WTC11 (cell line): ENCODE data around the gene FGF23. TPM values are rescaled to one million over a fixed set of nuclear protein-coding genes. Genes with fewer than 3 reads are reported as not detected.

Experiments used
- ATAC-seq: fragments of 200-7000 bp; cut with Tn5 transposase; 2 replicates; pipeline ENCODE4 v1.10.0; 2021; ENCODE audit warnings: mild to moderate bottlenecking, moderate library complexity
- CTCF ChIA-PET: fragments of 300-600 bp; sonication (Branson Sonifier 250); formaldehyde crosslinking; loops from one replicate; lab custom pipeline; 2021; ENCODE audit warnings: antibody characterized with exemption; lab: Charles Lee
- POLR2A ChIA-PET: fragments of 350-600 bp; sonication (Branson Sonifier 250); formaldehyde crosslinking; loops from one replicate; lab custom pipeline; 2021; ENCODE audit warnings: antibody characterized with exemption; lab: Charles Lee
- DNase-seq: peaks from one replicate; pipeline ENCODE4 v3.0.0; 2021; ENCODE audit warnings: low spot score
- H3K27ac Mint-ChIP-seq: 2 replicates; pipeline ENCODE4 v1.8.0; 2021; ENCODE audit warnings: mixed read lengths
- H3K27me3 Mint-ChIP-seq: 2 replicates; pipeline ENCODE4 v1.8.0; 2021; ENCODE audit warnings: low read depth, mild to moderate bottlenecking, moderate library complexity, mixed read lengths
- H3K36me3 Mint-ChIP-seq: 2 replicates; pipeline ENCODE4 v1.8.0; 2021; ENCODE audit warnings: mixed read lengths
- H3K4me1 Mint-ChIP-seq: 2 replicates; pipeline ENCODE4 v1.8.0; 2022; ENCODE audit warnings: mixed read lengths
- H3K4me3 Mint-ChIP-seq: 2 replicates; pipeline ENCODE4 v1.8.0; 2021; ENCODE audit warnings: mild to moderate bottlenecking, moderate library complexity, mixed read lengths
- H3K9me3 Mint-ChIP-seq: 2 replicates; pipeline ENCODE4 v1.8.0; 2021; ENCODE audit warnings: mixed read lengths
- AR ChIP-seq: fragments of 250-450 bp; sonication (Bioruptor Pico); IDR thresholded peaks from 2 replicates; pipeline ENCODE4 v1.9.0; 2021; ENCODE audit warnings: mild to moderate bottlenecking
- CBFB ChIP-seq: sonication (generic); formaldehyde crosslinking; IDR thresholded peaks from 2 replicates; pipeline ENCODE4 v1.8.1; 2022; ENCODE audit warnings: mild to moderate bottlenecking, low read depth, missing genetic modification reagents
- CREM ChIP-seq: sonication (generic); formaldehyde crosslinking; IDR thresholded peaks from 2 replicates; pipeline ENCODE4 v1.8.1; 2022; ENCODE audit warnings: mild to moderate bottlenecking, missing genetic modification reagents, moderate library complexity
- EMX1 ChIP-seq: fragments of 250-450 bp; sonication (Bioruptor Pico); IDR thresholded peaks from 2 replicates; pipeline ENCODE4 v1.8.0; 2021; ENCODE audit warnings: mild to moderate bottlenecking
- FOXJ3 ChIP-seq: sonication (generic); formaldehyde crosslinking; IDR thresholded peaks from 2 replicates; pipeline ENCODE4 v1.9.0; 2021; ENCODE audit warnings: missing genetic modification reagents, mild to moderate bottlenecking, borderline replicate concordance
- FOXK1 ChIP-seq: sonication (generic); formaldehyde crosslinking; IDR thresholded peaks from 2 replicates; pipeline ENCODE4 v1.8.0; 2022; ENCODE audit warnings: mild to moderate bottlenecking, moderate library complexity, missing genetic modification reagents
- FOXP1 ChIP-seq: sonication (generic); formaldehyde crosslinking; IDR thresholded peaks from 2 replicates; pipeline ENCODE4 v1.8.0; 2022; ENCODE audit warnings: missing genetic modification reagents, mild to moderate bottlenecking, moderate library complexity, borderline replicate concordance
- GRHL2 ChIP-seq: fragments of 250-450 bp; sonication (Bioruptor Pico); IDR thresholded peaks from 2 replicates; pipeline ENCODE4 v1.8.0; 2022; ENCODE audit warnings: mild to moderate bottlenecking, moderate library complexity; ENCODE audit not compliant: insufficient replicate concordance, severe bottlenecking
- JAZF1 ChIP-seq: fragments of 250-450 bp; sonication (Bioruptor Pico); IDR thresholded peaks from 2 replicates; pipeline ENCODE4 v1.9.0; 2021; ENCODE audit warnings: moderate library complexity, mild to moderate bottlenecking, inconsistent platforms
- JUN ChIP-seq: sonication (generic); formaldehyde crosslinking; IDR thresholded peaks from 2 replicates; pipeline ENCODE4 v1.8.0; 2023; ENCODE audit warnings: mild to moderate bottlenecking, missing genetic modification reagents
- KAT7 ChIP-seq: sonication (generic); formaldehyde crosslinking; IDR thresholded peaks from 2 replicates; pipeline ENCODE4 v1.8.1; 2023; ENCODE audit warnings: missing genetic modification reagents, mild to moderate bottlenecking, borderline replicate concordance
- OVOL2 ChIP-seq: fragments of 250-450 bp; sonication (Bioruptor Pico); IDR thresholded peaks from 2 replicates; pipeline ENCODE4 v1.9.0; 2021; ENCODE audit warnings: mild to moderate bottlenecking, borderline replicate concordance
- PRRX2 ChIP-seq: fragments of 250-450 bp; sonication (Bioruptor Pico); IDR thresholded peaks from 2 replicates; pipeline ENCODE4 v1.8.0; 2021; ENCODE audit warnings: mild to moderate bottlenecking
- SP1 ChIP-seq: sonication (generic); formaldehyde crosslinking; conservative IDR thresholded peaks from 2 replicates; pipeline ENCODE4 v1.8.1; 2022; ENCODE audit warnings: missing genetic modification reagents
- ZBTB21 ChIP-seq: sonication (generic); formaldehyde crosslinking; IDR thresholded peaks from 2 replicates; pipeline ENCODE4 v1.8.1; 2023; ENCODE audit warnings: mild to moderate bottlenecking, missing genetic modification reagents, borderline replicate concordance
- ZMAT4 ChIP-seq: fragments of 250-450 bp; sonication (Bioruptor Pico); IDR thresholded peaks from 2 replicates; pipeline ENCODE4 v1.9.0; 2021; ENCODE audit warnings: mild to moderate bottlenecking
- ZNF138 ChIP-seq: sonication (generic); formaldehyde crosslinking; conservative IDR thresholded peaks from 2 replicates; pipeline ENCODE4 v1.8.1; 2022; ENCODE audit warnings: mild to moderate bottlenecking, moderate library complexity, missing genetic modification reagents
- ZNF232 ChIP-seq: sonication (generic); formaldehyde crosslinking; IDR thresholded peaks from 2 replicates; pipeline ENCODE4 v1.8.0; 2022; ENCODE audit warnings: mild to moderate bottlenecking, missing genetic modification reagents
- ZNF512 ChIP-seq: sonication (generic); formaldehyde crosslinking; IDR thresholded peaks from 2 replicates; pipeline ENCODE4 v1.8.1; 2022; ENCODE audit warnings: missing genetic modification reagents, borderline replicate concordance
- ZSCAN18 ChIP-seq: fragments of 250-450 bp; sonication (Bioruptor Pico); IDR thresholded peaks from 2 replicates; pipeline ENCODE4 v2.1.2; 2022; ENCODE audit warnings: mild to moderate bottlenecking, moderate library complexity
- total RNA-seq: library from RNA; stranded (reverse); gene quantifications from 3 replicates; pipeline ENCODE4 v1.2.3, GENCODE V29; 2021
- TF ChIP-seq, protein P1 (sequence below): fragments of 250-450 bp; sonication (Bioruptor Pico); conservative IDR thresholded peaks from 2 replicates; pipeline ENCODE4 v1.9.0; 2021; ENCODE audit warnings: mild to moderate bottlenecking
- TF ChIP-seq, protein P2 (sequence below): sonication (generic); formaldehyde crosslinking; IDR thresholded peaks from 2 replicates; pipeline ENCODE4 v1.8.1; 2022; ENCODE audit warnings: mild to moderate bottlenecking, moderate library complexity, missing genetic modification reagents

The FGF23 gene
- total RNA-seq, 1 experiment from 2014 or later: 0.24 TPM

DNA sequence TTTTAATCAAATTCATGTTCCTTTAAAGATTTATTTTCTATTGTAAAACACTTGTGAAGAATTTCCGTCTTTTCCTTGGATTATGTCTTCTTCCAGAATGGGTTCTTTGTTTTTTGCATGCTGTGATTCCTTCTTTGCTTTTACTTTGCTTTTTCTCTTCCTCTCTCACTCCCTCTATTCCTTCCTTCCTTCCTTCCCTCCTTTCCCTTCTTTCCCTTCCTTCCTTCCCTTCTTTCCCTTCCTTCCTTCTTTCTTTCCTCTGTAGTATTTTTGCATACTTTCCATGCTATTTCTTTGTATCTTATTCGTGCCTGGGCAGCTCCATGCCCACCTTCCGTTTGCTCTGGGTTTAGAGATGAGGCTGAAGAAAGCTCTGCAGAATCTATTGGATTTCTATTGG lies 21.6 kb upstream of the FGF23 start:
- Mint-ChIP-seq H3K36me3 (0 out of 2 replicates have a peak, but pooled peaks cover 6% of the 10 kb centered on the region), H3K9me3 (peaks cover 14% of the 10 kb centered on the region), H3K27ac (no peak overlapping the region), H3K27me3 (peaks cover 4% of the 10 kb centered on the region), H3K4me1 (0 out of 2 replicates have a peak, but pooled peaks cover 2% of the 10 kb centered on the region), H3K4me3 (no peak overlapping the region)
- ChIA-PET POLR2A (no interaction called here), CTCF (interaction anchor here (1.4 kb wide), 1 partner anchor 18 kb away, joined by 4 read pairs; no protein-coding TSS in a partner anchor)
- no peak for ATAC-seq
- DNase-seq: no peak
- TF ChIP-seq JAZF1 (CRISPR knock-in tag): no peak

- CTCF ChIA-PET: no interaction called here
- Mint-ChIP-seq H3K36me3 (no peaks in the 10 kb centered on the region), H3K4me1 (no peaks in the 10 kb centered on the region), H3K27me3 (peaks cover 10% of the 10 kb centered on the region), H3K4me3 (no peak overlapping the region), H3K27ac (no peak overlapping the region), H3K9me3 (0 out of 2 replicates have a peak, but pooled peaks cover 4% of the 10 kb centered on the region)
- ATAC-seq (no peak), DNase-seq (no peak)
- POLR2A ChIA-PET: no interaction called here
- no peak for TF ChIP-seq AR (CRISPR knock-in tag)
- TF ChIP-seq, protein P1, sequence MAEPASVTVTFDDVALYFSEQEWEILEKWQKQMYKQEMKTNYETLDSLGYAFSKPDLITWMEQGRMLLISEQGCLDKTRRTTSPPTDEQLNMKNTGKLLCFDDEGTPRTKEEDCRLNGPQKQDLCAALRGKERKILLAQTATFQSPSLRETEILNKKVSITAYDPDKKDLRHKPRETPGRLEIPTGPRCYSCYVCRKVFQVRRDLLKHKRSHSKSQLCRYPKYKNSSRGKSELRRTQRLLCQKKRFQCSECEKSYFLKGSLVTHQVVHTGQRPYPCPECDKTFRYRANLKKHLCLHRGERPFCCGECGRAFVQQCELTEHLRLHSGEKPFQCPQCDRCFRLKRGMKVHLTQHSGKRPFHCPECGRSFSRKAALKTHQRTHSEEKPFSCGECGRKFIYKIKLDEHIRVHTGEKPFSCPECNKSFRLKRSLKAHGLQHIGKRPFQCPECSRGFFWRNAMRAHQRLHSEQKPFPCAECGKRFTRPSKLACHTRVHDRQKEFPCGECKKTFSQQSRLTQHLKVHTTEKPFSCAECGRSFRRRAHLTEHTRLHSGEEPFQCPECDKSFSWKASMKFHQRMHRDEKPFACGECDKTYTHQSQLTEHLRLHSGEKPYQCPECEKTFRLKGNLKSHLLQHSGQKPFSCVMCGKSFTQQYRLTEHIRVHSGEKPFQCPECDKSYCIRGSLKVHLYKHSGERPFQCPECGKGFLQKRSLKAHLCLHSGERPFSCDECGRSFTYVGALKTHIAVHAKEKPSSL: no peak
- no peak for TF ChIP-seq GRHL2 (CRISPR knock-in tag)
- TF ChIP-seq PRRX2: no peak
- TF ChIP-seq ZSCAN18 (CRISPR knock-in tag): no peak
- TF ChIP-seq FOXK1 (CRISPR knock-in tag): no peak
- TF ChIP-seq ZNF232 (CRISPR knock-in tag): no peak
- no peak for TF ChIP-seq ZNF138 (CRISPR knock-in tag)
- no peak for TF ChIP-seq OVOL2
- TF ChIP-seq CREM (CRISPR knock-in tag): no peak
- no peak for TF ChIP-seq FOXP1
- no peak for TF ChIP-seq KAT7 (CRISPR knock-in tag)
- no peak for TF ChIP-seq SP1 (CRISPR knock-in tag)
- no peak for TF ChIP-seq CBFB (CRISPR knock-in tag)
- no peak for TF ChIP-seq ZBTB21 (CRISPR knock-in tag)
Observed at GRCh38 chr12:4395818-4396217, 16.3 kb upstream of the FGF23 start.

DNA sequence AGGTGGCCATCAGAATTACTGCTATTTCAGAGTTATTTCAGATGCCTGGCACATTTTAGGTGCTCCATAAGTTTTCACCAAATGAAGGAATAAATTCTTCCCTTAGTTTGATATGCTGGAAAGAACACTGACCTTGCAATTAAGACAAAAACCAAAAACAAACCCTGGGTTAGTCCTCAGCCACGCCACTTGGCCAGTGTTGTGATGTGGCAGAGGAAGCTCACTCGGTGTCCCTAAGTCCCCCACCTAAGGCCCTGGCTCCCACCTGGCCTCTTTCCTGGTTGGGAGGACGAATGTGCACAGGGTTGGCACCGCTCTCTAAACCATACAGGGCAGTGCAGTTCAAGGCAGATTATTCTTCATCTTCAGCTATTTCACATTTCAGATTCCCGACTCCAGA lies 13.7 kb upstream of the FGF23 start:
- DNase-seq: no peak
- peaks cover 10% of the 10 kb centered on the region for H3K27me3 Mint-ChIP-seq
- CTCF ChIA-PET: interaction anchor here (1.1 kb wide), 1 partner anchor 40 kb away, joined by 3 read pairs; no protein-coding TSS in a partner anchor
- no peak overlapping the region for H3K27ac Mint-ChIP-seq
- no peaks in the 10 kb centered on the region for H3K36me3 Mint-ChIP-seq
- H3K4me3 Mint-ChIP-seq: no peak overlapping the region
- ATAC-seq: no peak
- POLR2A ChIA-PET: no interaction called here
- TF ChIP-seq ZNF512 (CRISPR knock-in tag) (no peak), FOXJ3 (CRISPR knock-in tag) (no peak), JUN (CRISPR knock-in tag) (no peak), ZMAT4 (CRISPR knock-in tag) (no peak), EMX1 (CRISPR knock-in tag) (no peak)
- TF ChIP-seq, protein P2, sequence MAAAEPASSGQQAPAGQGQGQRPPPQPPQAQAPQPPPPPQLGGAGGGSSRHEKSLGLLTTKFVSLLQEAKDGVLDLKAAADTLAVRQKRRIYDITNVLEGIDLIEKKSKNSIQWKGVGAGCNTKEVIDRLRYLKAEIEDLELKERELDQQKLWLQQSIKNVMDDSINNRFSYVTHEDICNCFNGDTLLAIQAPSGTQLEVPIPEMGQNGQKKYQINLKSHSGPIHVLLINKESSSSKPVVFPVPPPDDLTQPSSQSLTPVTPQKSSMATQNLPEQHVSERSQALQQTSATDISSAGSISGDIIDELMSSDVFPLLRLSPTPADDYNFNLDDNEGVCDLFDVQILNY: no peak
- H3K4me1 Mint-ChIP-seq: no peaks in the 10 kb centered on the region
- 0 out of 2 replicates have a peak, but pooled peaks cover 4% of the 10 kb centered on the region for H3K9me3 Mint-ChIP-seq
